Ishikawa (cell line): ENCODE data around the gene DCBLD2.
A peak's percentile ranks its signal among the peaks of the same experiment; 100 is the strongest.

ENCODE experiments used
- EP300 ChIP-seq: IDR thresholded peaks from 2 replicates; pipeline ENCODE4 v1.6.1; 2012; ENCODE audit warnings: borderline replicate concordance
- FOXM1 ChIP-seq: IDR thresholded peaks from 2 replicates; pipeline ENCODE4 v1.6.1; 2012; ENCODE audit warnings: low read depth, borderline replicate concordance
- TAF1 ChIP-seq: IDR thresholded peaks from 2 replicates; pipeline ENCODE4 v1.6.1; 2012; ENCODE audit warnings: low read depth, mild to moderate bottlenecking
- TF ChIP-seq, protein P1 (sequence below): IDR thresholded peaks from 2 replicates; pipeline ENCODE4 v1.6.1; 2012; ENCODE audit warnings: low read depth, mild to moderate bottlenecking

DNA sequence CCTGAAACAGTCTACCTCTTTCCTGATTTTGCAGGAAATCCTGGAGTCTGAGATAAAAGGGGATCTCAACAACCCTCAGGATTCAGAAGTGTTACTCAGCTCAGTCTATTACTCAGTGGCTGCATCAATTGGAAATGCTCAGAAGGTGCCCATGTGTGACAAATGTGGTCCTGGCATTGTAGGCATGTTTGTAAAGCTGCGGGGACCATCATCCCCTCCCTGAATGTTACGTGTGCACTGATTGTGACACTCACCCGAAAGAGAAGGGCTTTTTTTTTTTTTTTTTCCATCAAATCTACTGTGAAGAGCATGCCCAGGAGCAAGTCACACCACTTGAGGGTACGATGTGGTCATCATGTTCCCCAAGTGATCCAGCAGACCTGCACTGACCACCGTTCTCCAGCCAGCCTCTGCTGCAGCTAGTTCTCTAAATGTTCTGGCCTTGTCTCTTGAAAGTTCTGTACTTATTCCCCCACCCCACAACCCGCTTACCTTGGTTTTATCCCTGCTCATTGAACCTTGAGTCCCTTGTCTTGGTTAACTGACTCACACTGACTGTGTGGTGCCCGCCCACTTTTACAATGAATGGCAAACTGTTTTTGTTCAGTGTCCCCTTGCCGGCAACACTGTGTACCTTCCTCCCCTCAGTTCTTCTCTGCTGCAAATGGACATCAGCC is 118.5 kb downstream of the DCBLD2 start:
- TF ChIP-seq, protein P1, sequence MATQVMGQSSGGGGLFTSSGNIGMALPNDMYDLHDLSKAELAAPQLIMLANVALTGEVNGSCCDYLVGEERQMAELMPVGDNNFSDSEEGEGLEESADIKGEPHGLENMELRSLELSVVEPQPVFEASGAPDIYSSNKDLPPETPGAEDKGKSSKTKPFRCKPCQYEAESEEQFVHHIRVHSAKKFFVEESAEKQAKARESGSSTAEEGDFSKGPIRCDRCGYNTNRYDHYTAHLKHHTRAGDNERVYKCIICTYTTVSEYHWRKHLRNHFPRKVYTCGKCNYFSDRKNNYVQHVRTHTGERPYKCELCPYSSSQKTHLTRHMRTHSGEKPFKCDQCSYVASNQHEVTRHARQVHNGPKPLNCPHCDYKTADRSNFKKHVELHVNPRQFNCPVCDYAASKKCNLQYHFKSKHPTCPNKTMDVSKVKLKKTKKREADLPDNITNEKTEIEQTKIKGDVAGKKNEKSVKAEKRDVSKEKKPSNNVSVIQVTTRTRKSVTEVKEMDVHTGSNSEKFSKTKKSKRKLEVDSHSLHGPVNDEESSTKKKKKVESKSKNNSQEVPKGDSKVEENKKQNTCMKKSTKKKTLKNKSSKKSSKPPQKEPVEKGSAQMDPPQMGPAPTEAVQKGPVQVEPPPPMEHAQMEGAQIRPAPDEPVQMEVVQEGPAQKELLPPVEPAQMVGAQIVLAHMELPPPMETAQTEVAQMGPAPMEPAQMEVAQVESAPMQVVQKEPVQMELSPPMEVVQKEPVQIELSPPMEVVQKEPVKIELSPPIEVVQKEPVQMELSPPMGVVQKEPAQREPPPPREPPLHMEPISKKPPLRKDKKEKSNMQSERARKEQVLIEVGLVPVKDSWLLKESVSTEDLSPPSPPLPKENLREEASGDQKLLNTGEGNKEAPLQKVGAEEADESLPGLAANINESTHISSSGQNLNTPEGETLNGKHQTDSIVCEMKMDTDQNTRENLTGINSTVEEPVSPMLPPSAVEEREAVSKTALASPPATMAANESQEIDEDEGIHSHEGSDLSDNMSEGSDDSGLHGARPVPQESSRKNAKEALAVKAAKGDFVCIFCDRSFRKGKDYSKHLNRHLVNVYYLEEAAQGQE, result no peak
- no peak for TF ChIP-seq FOXM1
- peak; percentile 22; the same call in 1 of the 2 replicates for TF ChIP-seq EP300
- no peak for TF ChIP-seq TAF1
